SH-SY5Y (cell line): ENCODE measurements around the gene ZNF804B.

Experiments used
- GATA2 ChIP-seq: IDR thresholded peaks from 2 replicates; pipeline ENCODE4 v1.6.1; 2011; ENCODE audit warnings: mild to moderate bottlenecking, low read depth, low read length
- GATA3 ChIP-seq: IDR thresholded peaks from 2 replicates; pipeline ENCODE4 v1.6.1; 2011; ENCODE audit warnings: low read depth, mild to moderate bottlenecking, low read length, moderate library complexity

ZNF804B gene

GRCh38 chr7:88888684-88889083 is 129.2 kb downstream of the ZNF804B start:
- no peak for TF ChIP-seq GATA2

- no peak for TF ChIP-seq GATA3
- no peak for TF ChIP-seq GATA2
Observed at GRCh38 chr7:88910516-88910915, 151.0 kb downstream of the ZNF804B start.

GRCh38 chr7:88912852-88913251 is 153.4 kb downstream of the ZNF804B start:
- no peak for TF ChIP-seq GATA2
- no peak for TF ChIP-seq GATA3

GRCh38 chr7:88915615-88916014 is 156.1 kb downstream of the ZNF804B start:
- TF ChIP-seq GATA3 = no peak
- no peak for TF ChIP-seq GATA2

- TF ChIP-seq GATA2 = no peak
- TF ChIP-seq GATA3 = no peak
Observed at GRCh38 chr7:88919478-88920131, 160.1 kb downstream of the ZNF804B start.

GRCh38 chr7:88922944-88923343 is 163.4 kb downstream of the ZNF804B start:
- no peak for TF ChIP-seq GATA2
- no peak for TF ChIP-seq GATA3

GRCh38 chr7:88928276-88928675 is 168.8 kb downstream of the ZNF804B start:
- TF ChIP-seq GATA2 (no peak), GATA3 (no peak)

- no peak for TF ChIP-seq GATA3
Observed at GRCh38 chr7:88929719-88930118, 170.2 kb downstream of the ZNF804B start.

GRCh38 chr7:88933285-88933684 is 173.8 kb downstream of the ZNF804B start:
- no peak for TF ChIP-seq GATA3
- no peak for TF ChIP-seq GATA2

- TF ChIP-seq GATA2 (no peak), GATA3 (no peak)
Observed at GRCh38 chr7:88942815-88943501, 183.5 kb downstream of the ZNF804B start.

GRCh38 chr7:88951826-88952225 is 192.3 kb downstream of the ZNF804B start:
- TF ChIP-seq GATA2 = no peak
- no peak for TF ChIP-seq GATA3

- TF ChIP-seq GATA3 (no peak), GATA2 (no peak)
Observed at GRCh38 chr7:88964418-88964817, 204.9 kb downstream of the ZNF804B start.

- TF ChIP-seq GATA2 = no peak
- no peak for TF ChIP-seq GATA3
Observed at GRCh38 chr7:88965371-88965770, 205.9 kb downstream of the ZNF804B start.

- no peak for TF ChIP-seq GATA2
- TF ChIP-seq GATA3 = no peak
Observed at GRCh38 chr7:88967432-88967831, 207.9 kb downstream of the ZNF804B start.

GRCh38 chr7:88969167-88969566 is 209.7 kb downstream of the ZNF804B start:
- no peak for TF ChIP-seq GATA3
- no peak for TF ChIP-seq GATA2
